Thyroid gland (tissue), 4 donors: ENCODE results near the gene SERPINB6.

Experiments used
- POLR2A ChIP-seq, 2 donors: fragments of 450-650 bp; IDR thresholded peaks; one replicate each; pipeline ENCODE4 v1.6.1; 2017; ENCODE audit warnings: antibody characterized with exemption in 2 of 2, mild to moderate bottlenecking in 2 of 2, moderate library complexity in 1 of 2
- TF ChIP-seq, protein P1 (sequence below), 6 experiments: fragments of 200-600 bp in 3 of 6; fragments of 450-650 bp in 3 of 6; sonication (generic) in 3 of 6; IDR thresholded peaks; one replicate each; pipeline ENCODE4 v1.5.1; 2016 to 2019; ENCODE audit warnings: antibody characterized with exemption in 6 of 6, mild to moderate bottlenecking in 2 of 6, inconsistent platforms in 1 of 6, moderate library complexity in 1 of 6

DNA sequence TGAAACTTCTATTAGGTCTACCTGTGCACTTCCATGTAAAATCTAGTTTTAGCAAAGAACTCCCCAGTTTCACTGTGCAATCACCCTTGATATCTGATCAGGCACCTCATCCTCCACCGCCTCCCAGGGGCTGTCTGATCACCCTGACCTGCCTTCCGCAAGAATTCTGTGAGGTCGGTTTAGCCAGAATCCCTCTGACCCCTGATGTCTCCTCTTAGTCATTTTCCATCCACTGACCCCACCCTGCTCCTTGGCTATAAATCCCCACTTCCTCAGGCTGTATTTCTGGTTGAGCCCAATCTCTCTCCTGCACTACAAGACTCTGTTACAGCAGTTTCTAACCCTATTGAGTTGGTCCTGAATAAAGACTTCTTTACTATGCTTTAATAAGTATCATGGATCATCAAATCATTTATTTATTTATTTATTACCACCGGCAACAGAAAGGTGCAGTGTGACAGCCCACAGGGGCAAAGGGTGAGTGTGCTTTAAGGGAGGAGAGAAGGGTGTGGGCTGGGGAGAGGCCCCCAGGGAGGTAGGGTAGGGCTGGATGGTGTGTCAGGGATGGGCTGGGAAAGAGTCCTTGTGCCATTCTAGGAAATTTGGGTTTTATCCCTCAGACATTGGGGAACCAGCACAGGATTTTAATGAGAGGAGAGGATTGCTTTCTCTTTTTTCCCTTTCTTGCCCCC, 11.2 kb upstream of the SERPINB6 start:
- TF ChIP-seq, protein P1, sequence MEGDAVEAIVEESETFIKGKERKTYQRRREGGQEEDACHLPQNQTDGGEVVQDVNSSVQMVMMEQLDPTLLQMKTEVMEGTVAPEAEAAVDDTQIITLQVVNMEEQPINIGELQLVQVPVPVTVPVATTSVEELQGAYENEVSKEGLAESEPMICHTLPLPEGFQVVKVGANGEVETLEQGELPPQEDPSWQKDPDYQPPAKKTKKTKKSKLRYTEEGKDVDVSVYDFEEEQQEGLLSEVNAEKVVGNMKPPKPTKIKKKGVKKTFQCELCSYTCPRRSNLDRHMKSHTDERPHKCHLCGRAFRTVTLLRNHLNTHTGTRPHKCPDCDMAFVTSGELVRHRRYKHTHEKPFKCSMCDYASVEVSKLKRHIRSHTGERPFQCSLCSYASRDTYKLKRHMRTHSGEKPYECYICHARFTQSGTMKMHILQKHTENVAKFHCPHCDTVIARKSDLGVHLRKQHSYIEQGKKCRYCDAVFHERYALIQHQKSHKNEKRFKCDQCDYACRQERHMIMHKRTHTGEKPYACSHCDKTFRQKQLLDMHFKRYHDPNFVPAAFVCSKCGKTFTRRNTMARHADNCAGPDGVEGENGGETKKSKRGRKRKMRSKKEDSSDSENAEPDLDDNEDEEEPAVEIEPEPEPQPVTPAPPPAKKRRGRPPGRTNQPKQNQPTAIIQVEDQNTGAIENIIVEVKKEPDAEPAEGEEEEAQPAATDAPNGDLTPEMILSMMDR (IDR thresholded peaks at IDR 0.05), result no peak
- no peak for TF ChIP-seq POLR2A (IDR thresholded peaks at IDR 0.05)
